HCT116 (cell line): Measurements from ENCODE around the gene ZFAND6. TPM values are rescaled to one million over a fixed set of nuclear protein-coding genes. Genes with fewer than 3 reads are reported as not detected.

Source experiments
- ATAC-seq: fragments of 200-7000 bp; cut with Tn5 transposase; 2 replicates; pipeline ENCODE4 v1.9.1; 2020; ENCODE audit warnings: mild to moderate bottlenecking, moderate library complexity
- BruUV-seq: library from RNA; stranded (reverse); fragments of 400-500 nt; replicated peaks from 2 replicates; lab custom pipeline; 2021; lab: Mats Ljungman, UMichigan
- CTCF ChIA-PET: fragments of 300-600 bp; sonication (Branson Sonifier 250); formaldehyde crosslinking; loops from one replicate; lab custom pipeline; 2021; ENCODE audit warnings: antibody characterized with exemption; lab: Charles Lee
- POLR2A ChIA-PET: fragments of 300-600, 350-600 bp; sonication (Branson Sonifier 250); formaldehyde crosslinking; loops from one replicate; lab custom pipeline; 2021; ENCODE audit warnings: antibody characterized with exemption; lab: Charles Lee
- RAD21 ChIA-PET, 2 experiments: fragments of 300-600 bp; sonication (Branson Sonifier 250); formaldehyde crosslinking; loops; one replicate each; lab custom pipeline; 2023; ENCODE audit warnings: low total read pairs in 2 of 2; ENCODE audit not compliant: uncharacterized antibody in 2 of 2, unreplicated experiment in 2 of 2, low non-redundant PET in 1 of 2; lab: Charles Lee
- DNase-seq: peaks from one replicate; pipeline ENCODE4 v3.0.0-alpha.2; 2010; ENCODE audit warnings: low read depth, low spot score
- H2AFZ ChIP-seq: fragments of 200-600 bp; shearing (Covaris generic), sonication (generic); 2 replicates; pipeline ENCODE4 v1.6.1; 2017; ENCODE audit warnings: low read depth, mixed run types, mixed read lengths, antibody characterized with exemption, low read length; ENCODE audit not compliant: poor library complexity, severe bottlenecking
- H3K27ac ChIP-seq: 2 replicates; pipeline ENCODE4 v1.5.1; 2012; ENCODE audit warnings: low read depth, low read length
- H3K27me3 ChIP-seq: fragments of 200-600 bp; sonication (generic); 2 replicates; pipeline ENCODE4 v1.6.1; 2016; ENCODE audit warnings: mixed run types, low read length, mixed read lengths; ENCODE audit not compliant: insufficient read depth
- H3K36me3 ChIP-seq, 2 experiments: fragments of 200-500 bp in 1 of 2; fragments of 200-600 bp in 1 of 2; sonication (Bioruptor generic) in 1 of 2; sonication (generic) in 1 of 2; 2 replicates each; pipeline versions ENCODE4 v1.5.1 to v1.6.1; 2014 to 2016; ENCODE audit warnings: low read length in 2 of 2, inconsistent platforms in 1 of 2, mixed read lengths in 1 of 2, mixed run types in 1 of 2; ENCODE audit not compliant: insufficient read depth in 2 of 2, control insufficient read depth in 1 of 2
- H3K4me1 ChIP-seq, 2 experiments: fragments of 200-600 bp in 1 of 2; sonication (generic) in 1 of 2; 2 replicates each; pipeline versions ENCODE4 v1.5.1 to v1.6.1; 2012 to 2017; ENCODE audit warnings: low read length in 2 of 2, inconsistent platforms in 1 of 2, mild to moderate bottlenecking in 1 of 2, mixed read lengths in 1 of 2, mixed run types in 1 of 2, moderate library complexity in 1 of 2; ENCODE audit not compliant: insufficient read depth in 2 of 2, control insufficient read depth in 1 of 2
- H3K4me2 ChIP-seq: fragments of 200-600 bp; sonication (generic); 2 replicates; pipeline ENCODE4 v1.6.1; 2017; ENCODE audit warnings: mixed run types, low read length, mixed read lengths
- H3K4me3 ChIP-seq, 2 experiments: fragments of 200-600 bp in 1 of 2; sonication (generic) in 1 of 2; replicated peaks in 1 of 2; 2 replicates each; pipeline ENCODE4 v1.5.1; 2011 to 2016; ENCODE audit warnings: low read length in 2 of 2, control low read depth in 1 of 2, low read depth in 1 of 2, mild to moderate bottlenecking in 1 of 2, mixed read lengths in 1 of 2, mixed run types in 1 of 2
- H3K79me2 ChIP-seq: fragments of 200-600 bp; sonication (generic); 2 replicates; pipeline ENCODE4 v1.6.1; 2017; ENCODE audit warnings: mild to moderate bottlenecking, mixed run types, low read length, moderate library complexity, mixed read lengths; ENCODE audit not compliant: insufficient read depth
- H3K9ac ChIP-seq: fragments of 200-600 bp; sonication (generic); 2 replicates; pipeline ENCODE4 v1.6.1; 2016; ENCODE audit warnings: low read length, mixed read lengths
- H3K9me2 ChIP-seq: fragments of 200-600 bp; sonication (generic), shearing (Covaris generic); 2 replicates; pipeline ENCODE4 v1.6.1; 2017; ENCODE audit warnings: mixed run types, mild to moderate bottlenecking, moderate library complexity; ENCODE audit not compliant: insufficient read depth
- H3K9me3 ChIP-seq, 2 experiments: fragments of 200-500 bp in 1 of 2; fragments of 200-600 bp in 1 of 2; sonication (Bioruptor generic) in 1 of 2; sonication (generic) in 1 of 2; 2 replicates each; pipeline ENCODE4 v1.6.1; 2014 to 2017; ENCODE audit warnings: low read length in 2 of 2, mixed read lengths in 2 of 2, inconsistent platforms in 1 of 2, low read depth in 1 of 2, mild to moderate bottlenecking in 1 of 2, mixed run types in 1 of 2, moderate library complexity in 1 of 2; ENCODE audit not compliant: control insufficient read depth in 1 of 2, insufficient read depth in 1 of 2
- H4K20me1 ChIP-seq: fragments of 200-600 bp; sonication (generic), shearing (Covaris generic); 2 replicates; pipeline ENCODE4 v1.6.1; 2017; ENCODE audit warnings: mixed run types, mild to moderate bottlenecking, moderate library complexity; ENCODE audit not compliant: insufficient read depth
- CBX3 ChIP-seq: IDR thresholded peaks from 2 replicates; pipeline ENCODE4 v1.6.1; 2012; ENCODE audit warnings: low read depth
- ELF1 ChIP-seq: IDR thresholded peaks from 2 replicates; pipeline ENCODE4 v1.6.1; 2012; ENCODE audit warnings: low read depth, borderline replicate concordance
- EZH2phosphoT487 ChIP-seq: fragments of 200-600 bp; IDR thresholded peaks from 2 replicates; pipeline ENCODE4 v1.6.1; 2018; ENCODE audit warnings: antibody characterized with exemption, borderline replicate concordance
- POLR2A ChIP-seq: IDR thresholded peaks from 2 replicates; pipeline ENCODE4 v1.7.0; 2011; ENCODE audit warnings: borderline replicate concordance; ENCODE audit not compliant: insufficient read depth, insufficient read length; ENCODE audit errors: extremely low read depth
- SIN3A ChIP-seq: IDR thresholded peaks from 2 replicates; pipeline ENCODE4 v1.6.1; 2012; ENCODE audit warnings: low read depth
- SP1 ChIP-seq: IDR thresholded peaks from 2 replicates; pipeline ENCODE4 v1.6.1; 2012; ENCODE audit warnings: low read depth
- ZFX ChIP-seq: fragments of 450-650 bp; IDR thresholded peaks from 2 replicates; pipeline ENCODE4 v1.6.1; 2017
- intact Hi-C: fragments of 100-400 bp; cut with micrococcal nuclease; formaldehyde crosslinking; loops from 2 replicates; pipeline ENCODE4 v1.10.0; 2022
- total RNA-seq: library from RNA; stranded (reverse); gene quantifications from one replicate; pipeline ENCODE4 v1.2.1, GENCODE V29; 2021; ENCODE audit not compliant: unreplicated experiment
- TF ChIP-seq, protein P1 (sequence below), 3 experiments: fragments of 200-600 bp in 1 of 3; sonication (generic) in 1 of 3; IDR thresholded peaks in 2 of 3; conservative IDR thresholded peaks in 1 of 3; 2 replicates each; pipeline ENCODE4 v1.5.1; 2012 to 2017; ENCODE audit warnings: low read depth in 2 of 3, low read length in 2 of 3, antibody characterized with exemption in 1 of 3, borderline replicate concordance in 1 of 3, control low read depth in 1 of 3, mild to moderate bottlenecking in 1 of 3, mixed read lengths in 1 of 3, mixed run types in 1 of 3, moderate library complexity in 1 of 3; ENCODE audit not compliant: insufficient read depth in 1 of 3
- TF ChIP-seq, protein P2 (sequence below): IDR thresholded peaks from 2 replicates; pipeline ENCODE4 v1.6.1; 2012

Gene ZFAND6
- total RNA-seq, 1 experiment from 2014 or later, result 51.3 TPM

DNA sequence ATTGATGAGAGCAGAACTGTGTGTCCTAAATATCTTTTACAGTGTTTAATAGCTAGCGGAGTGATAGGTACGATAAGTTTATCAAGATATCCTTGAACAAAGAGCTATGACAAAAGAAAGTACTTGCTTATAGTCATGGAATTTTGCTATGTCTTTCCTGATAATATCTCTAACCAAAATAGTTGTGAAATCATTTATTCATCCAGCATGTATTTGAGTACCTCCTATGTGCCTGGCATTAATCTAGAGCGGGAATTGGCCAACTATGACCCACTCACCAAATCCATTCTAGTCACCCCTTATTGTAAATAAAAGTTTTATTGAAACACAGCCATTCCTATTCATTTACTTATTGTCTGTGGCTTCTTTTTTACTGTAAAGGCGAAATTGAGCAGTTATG is 46.6 kb downstream of the ZFAND6 start:
- Histone ChIP-seq H3K4me2 (peak overlapping the region; percentile 33; the same call in 1 of the 2 replicates), H4K20me1 (no peaks in the 10 kb centered on the region), H3K4me3 (no peak overlapping the region), H3K27me3 (no peaks in the 10 kb centered on the region), H3K4me1 (peaks cover 0 to 14% of the 10 kb centered on the region in 2 experiments; a peak in 2 of 4 replicates), H2AFZ (no peak overlapping the region), H3K79me2 (peaks cover 18% of the 10 kb centered on the region), H3K9me3 (no peaks in the 10 kb centered on the region), H3K9ac (no peak overlapping the region), H3K36me3 (no peaks in the 10 kb centered on the region), H3K27ac (no peak overlapping the region), H3K9me2 (no peaks in the 10 kb centered on the region)
- ChIA-PET POLR2A (no interaction called here), CTCF (no interaction called here), RAD21 (no interaction called here)
- intact Hi-C loops, result no loop called here
- DNase-seq (no peak), ATAC-seq (no peak)
- no TSS peak for BruUV-seq
- no peak for TF ChIP-seq EZH2phosphoT487
- TF ChIP-seq, protein P1, sequence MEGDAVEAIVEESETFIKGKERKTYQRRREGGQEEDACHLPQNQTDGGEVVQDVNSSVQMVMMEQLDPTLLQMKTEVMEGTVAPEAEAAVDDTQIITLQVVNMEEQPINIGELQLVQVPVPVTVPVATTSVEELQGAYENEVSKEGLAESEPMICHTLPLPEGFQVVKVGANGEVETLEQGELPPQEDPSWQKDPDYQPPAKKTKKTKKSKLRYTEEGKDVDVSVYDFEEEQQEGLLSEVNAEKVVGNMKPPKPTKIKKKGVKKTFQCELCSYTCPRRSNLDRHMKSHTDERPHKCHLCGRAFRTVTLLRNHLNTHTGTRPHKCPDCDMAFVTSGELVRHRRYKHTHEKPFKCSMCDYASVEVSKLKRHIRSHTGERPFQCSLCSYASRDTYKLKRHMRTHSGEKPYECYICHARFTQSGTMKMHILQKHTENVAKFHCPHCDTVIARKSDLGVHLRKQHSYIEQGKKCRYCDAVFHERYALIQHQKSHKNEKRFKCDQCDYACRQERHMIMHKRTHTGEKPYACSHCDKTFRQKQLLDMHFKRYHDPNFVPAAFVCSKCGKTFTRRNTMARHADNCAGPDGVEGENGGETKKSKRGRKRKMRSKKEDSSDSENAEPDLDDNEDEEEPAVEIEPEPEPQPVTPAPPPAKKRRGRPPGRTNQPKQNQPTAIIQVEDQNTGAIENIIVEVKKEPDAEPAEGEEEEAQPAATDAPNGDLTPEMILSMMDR (IDR thresholded peaks at IDR 0.05 in 2 of 3, conservative IDR thresholded peaks at IDR 0.05 in 1 of 3; ENCODE audit: borderline replicate concordance in 1 of 3, insufficient read depth in 1 of 3, low read depth in 2 of 3, low read length in 2 of 3), result no peak
- TF ChIP-seq SIN3A, result 0 out of 2 replicates have a peak, but pooled peaks have one; percentile 23
- TF ChIP-seq ZFX, result no peak
- TF ChIP-seq ELF1, result no peak
- no peak for TF ChIP-seq CBX3

DNA sequence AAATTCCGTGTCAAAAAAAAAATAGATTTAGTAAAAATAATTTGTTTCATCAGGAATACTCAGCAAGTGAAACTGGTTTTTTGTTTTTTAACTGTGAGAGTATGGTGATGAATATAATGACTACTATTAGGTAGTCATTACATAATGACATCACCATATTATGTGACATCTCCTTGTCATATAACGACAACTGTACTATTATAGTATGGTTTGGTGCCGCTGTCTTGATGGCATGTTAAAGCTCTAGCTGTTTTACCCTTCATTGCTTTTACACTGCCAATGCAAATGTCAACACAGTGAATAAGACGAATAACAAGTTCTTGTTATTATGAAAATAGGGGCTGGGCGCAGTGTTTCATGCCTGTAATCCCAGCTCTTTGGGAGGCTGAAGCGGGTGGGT is 47.7 kb downstream of the ZFAND6 start:
- Histone ChIP-seq H3K27ac (no peak overlapping the region), H2AFZ (no peak overlapping the region), H3K27me3 (no peaks in the 10 kb centered on the region), H3K9me3 (no peaks in the 10 kb centered on the region), H3K36me3 (no peaks in the 10 kb centered on the region), H3K4me1 (peaks cover 9 to 26% of the 10 kb centered on the region in 2 experiments; a peak in 3 of 4 replicates), H4K20me1 (no peaks in the 10 kb centered on the region), H3K4me2 (no peak overlapping the region), H3K9ac (no peak overlapping the region), H3K9me2 (no peaks in the 10 kb centered on the region), H3K79me2 (peaks cover 22% of the 10 kb centered on the region), H3K4me3 (no peak overlapping the region)
- ATAC-seq (no peak), DNase-seq (no peak)
- no TSS peak for BruUV-seq
- intact Hi-C loops, result no loop called here
- TF ChIP-seq POLR2A, result no peak
- TF ChIP-seq SP1, result no peak
- TF ChIP-seq, protein P2, sequence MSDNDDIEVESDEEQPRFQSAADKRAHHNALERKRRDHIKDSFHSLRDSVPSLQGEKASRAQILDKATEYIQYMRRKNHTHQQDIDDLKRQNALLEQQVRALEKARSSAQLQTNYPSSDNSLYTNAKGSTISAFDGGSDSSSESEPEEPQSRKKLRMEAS, result no peak
- ChIA-PET POLR2A (no interaction called here), CTCF (no interaction called here), RAD21 (no interaction called here)
